ENCODE measurements around the gene HERC6. TPM values are rescaled to one million over a fixed set of nuclear protein-coding genes. Genes with fewer than 3 reads are reported as not detected.
"Not testable (repeated sequence)": the region's sequence is repeated elsewhere in the genome, so short reads cannot be mapped to it uniquely, and the experiment has no call there.

The HERC6 gene
- total RNA-seq, 1 experiment from 2014 or later = 4.1 TPM

- ATAC-seq (no peak), DNase-seq (ENCODE audit: low spot score) (no peak)
- Mint-ChIP-seq H3K9me3 (peaks cover 67% of the 10 kb centered on the region), H3K27me3 (ENCODE audit: low read depth) (no peaks in the 10 kb centered on the region), H3K27ac (no peak overlapping the region), H3K4me1 (peaks cover 14% of the 10 kb centered on the region), H3K4me3 (no peak overlapping the region), H3K36me3 (peaks cover 35% of the 10 kb centered on the region)
- CTCF ChIA-PET = interaction anchor here (0.6 to 1.7 kb wide), 3 partner anchors 9 to 496 kb away, joined by 3 to 6 read pairs (median 5); no protein-coding TSS in a partner anchor
- TF ChIP-seq NR2C2 (CRISPR knock-in tag; IDR thresholded peaks at IDR 0.05) (no peak), PREB (CRISPR knock-in tag; IDR thresholded peaks at IDR 0.05; ENCODE audit: borderline replicate concordance) (no peak), ATF3 (CRISPR knock-in tag; conservative IDR thresholded peaks at IDR 0.05) (no peak), GTF2I (CRISPR knock-in tag; conservative IDR thresholded peaks at IDR 0.05) (no peak), CBFB (CRISPR knock-in tag; IDR thresholded peaks at IDR 0.05; ENCODE audit: low read depth) (no peak), TCF7 (CRISPR knock-in tag; IDR thresholded peaks at IDR 0.05; ENCODE audit: low read depth) (no peak), CTCF (IDR thresholded peaks at IDR 0.05) (no peak), ATF6 (CRISPR knock-in tag; IDR thresholded peaks at IDR 0.05) (no peak), MYBL2 (CRISPR knock-in tag; IDR thresholded peaks at IDR 0.05) (no peak), USF1 (CRISPR knock-in tag; IDR thresholded peaks at IDR 0.05) (no peak), ZBTB43 (CRISPR knock-in tag; IDR thresholded peaks at IDR 0.05) (no peak), IRF2 (CRISPR knock-in tag; IDR thresholded peaks at IDR 0.05; ENCODE audit: borderline replicate concordance, low read depth) (no peak), ZNF317 (CRISPR knock-in tag; IDR thresholded peaks at IDR 0.05; ENCODE audit: borderline replicate concordance, low read depth) (no peak), GRHL2 (CRISPR knock-in tag; IDR thresholded peaks at IDR 0.05; ENCODE audit: insufficient replicate concordance, severe bottlenecking) (no peak)
- POLR2A ChIA-PET = no interaction called here
These were observed 17.9 kb upstream of the HERC6 start for GRCh38 chr4:88360791-88361190.

- DNase-seq (ENCODE audit: low spot score); H3K27ac Mint-ChIP-seq; H3K27me3 Mint-ChIP-seq (ENCODE audit: low read depth); ATAC-seq; H3K4me3 Mint-ChIP-seq: not testable (repeated sequence)
- H3K36me3 Mint-ChIP-seq = peaks cover 35% of the 10 kb centered on the region
- ChIA-PET POLR2A (interaction anchor here (0.7 kb wide), 1 partner anchor 376 kb away, joined by 3 read pairs; no protein-coding TSS in a partner anchor), CTCF (interaction anchor here (0.6 to 1.7 kb wide), 4 partner anchors 9 to 496 kb away, joined by 3 to 6 read pairs (median 4); no protein-coding TSS in a partner anchor)
- H3K4me1 Mint-ChIP-seq = peaks cover 11% of the 10 kb centered on the region
- peak; percentile 53 for TF ChIP-seq NFYB (CRISPR knock-in tag; conservative IDR thresholded peaks at IDR 0.05; ENCODE audit: low read depth)
- peaks cover 64% of the 10 kb centered on the region for H3K9me3 Mint-ChIP-seq
These were observed 17.4 kb upstream of the HERC6 start for GRCh38 chr4:88361217-88361773.
